SK-N-SH (cell line): ENCODE results near the gene ARHGEF26.

Experiments used
- CHD2 ChIP-seq: fragments of 150-350 bp; IDR thresholded peaks from 2 replicates; pipeline ENCODE4 v1.6.1; 2018; ENCODE audit warnings: low read length; ENCODE audit not compliant: partially characterized antibody
- CTCF ChIP-seq: fragments of 200-600 bp; sonication (generic); IDR thresholded peaks from 2 replicates; pipeline ENCODE4 v1.6.1; 2017; ENCODE audit warnings: antibody characterized with exemption, mild to moderate bottlenecking, moderate library complexity
- ELF1 ChIP-seq: IDR thresholded peaks from 2 replicates; pipeline ENCODE4 v1.4.0; 2012
- EP300 ChIP-seq, 2 experiments: IDR thresholded peaks; 2 replicates each; pipeline versions ENCODE4 v1.4.0 to v1.6.1; 2012; ENCODE audit warnings: borderline replicate concordance in 1 of 2, low read depth in 1 of 2, low read length in 1 of 2
- FOXM1 ChIP-seq: IDR thresholded peaks from 2 replicates; pipeline ENCODE4 v1.4.0; 2012; ENCODE audit warnings: low read depth, mild to moderate bottlenecking
- GABPA ChIP-seq: IDR thresholded peaks from 2 replicates; pipeline ENCODE4 v1.4.0; 2012; ENCODE audit warnings: low read depth, mild to moderate bottlenecking
- IRF3 ChIP-seq: fragments of 150-350 bp; IDR thresholded peaks from 2 replicates; pipeline ENCODE4 v1.6.1; 2016; ENCODE audit warnings: mild to moderate bottlenecking, low read depth, low read length
- PBX3 ChIP-seq: IDR thresholded peaks from 2 replicates; pipeline ENCODE4; 2012
- POLR2AphosphoS5 ChIP-seq: IDR thresholded peaks from 2 replicates; pipeline ENCODE4 v1.6.1; 2012; ENCODE audit warnings: low read depth, low read length
- REST ChIP-seq: IDR thresholded peaks from 2 replicates; pipeline ENCODE4 v1.6.1; 2012; ENCODE audit warnings: mild to moderate bottlenecking, low read depth, low read length, moderate library complexity
- SIN3A ChIP-seq: IDR thresholded peaks from 2 replicates; pipeline ENCODE4 v1.6.1; 2012; ENCODE audit warnings: low read depth, mild to moderate bottlenecking, low read length, moderate library complexity, borderline replicate concordance

GRCh38 chr3:154192225-154192624 lies 71.0 kb downstream of the ARHGEF26 start:
- TF ChIP-seq CTCF (no peak), REST (no peak), FOXM1 (no peak), EP300 (IDR thresholded peaks at IDR 0.05; ENCODE audit: borderline replicate concordance in 1 of 2, low read depth in 1 of 2, low read length in 1 of 2) (no peak), CHD2 (no peak), GABPA (no peak), POLR2AphosphoS5 (no peak), ELF1 (no peak), PBX3 (no peak), IRF3 (no peak), SIN3A (no peak)
